GM10266 (cell line): Measurements from ENCODE around the gene ANKH.
A peak's percentile ranks its signal among the peaks of the same experiment; 100 is the strongest.

Experiments
- DNase-seq: peaks from one replicate; pipeline ENCODE4 v3.0.0; 2012; ENCODE audit errors: extremely low spot score
- TF ChIP-seq, protein P1 (sequence below): IDR thresholded peaks from 2 replicates; pipeline ENCODE4 v1.5.1; 2012; ENCODE audit warnings: mild to moderate bottlenecking, low read depth; ENCODE audit not compliant: control insufficient read depth, insufficient read depth; ENCODE audit errors: missing control alignments

Gene ANKH

GRCh38 chr5:14685757-14686156 is 185.8 kb downstream of the ANKH start:
- DNase-seq, result peak; percentile 49
- TF ChIP-seq, protein P1, sequence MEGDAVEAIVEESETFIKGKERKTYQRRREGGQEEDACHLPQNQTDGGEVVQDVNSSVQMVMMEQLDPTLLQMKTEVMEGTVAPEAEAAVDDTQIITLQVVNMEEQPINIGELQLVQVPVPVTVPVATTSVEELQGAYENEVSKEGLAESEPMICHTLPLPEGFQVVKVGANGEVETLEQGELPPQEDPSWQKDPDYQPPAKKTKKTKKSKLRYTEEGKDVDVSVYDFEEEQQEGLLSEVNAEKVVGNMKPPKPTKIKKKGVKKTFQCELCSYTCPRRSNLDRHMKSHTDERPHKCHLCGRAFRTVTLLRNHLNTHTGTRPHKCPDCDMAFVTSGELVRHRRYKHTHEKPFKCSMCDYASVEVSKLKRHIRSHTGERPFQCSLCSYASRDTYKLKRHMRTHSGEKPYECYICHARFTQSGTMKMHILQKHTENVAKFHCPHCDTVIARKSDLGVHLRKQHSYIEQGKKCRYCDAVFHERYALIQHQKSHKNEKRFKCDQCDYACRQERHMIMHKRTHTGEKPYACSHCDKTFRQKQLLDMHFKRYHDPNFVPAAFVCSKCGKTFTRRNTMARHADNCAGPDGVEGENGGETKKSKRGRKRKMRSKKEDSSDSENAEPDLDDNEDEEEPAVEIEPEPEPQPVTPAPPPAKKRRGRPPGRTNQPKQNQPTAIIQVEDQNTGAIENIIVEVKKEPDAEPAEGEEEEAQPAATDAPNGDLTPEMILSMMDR, result peak; percentile 71

- no peak for DNase-seq
- TF ChIP-seq, protein P1, result no peak
Measured at GRCh38 chr5:14684757-14685156, 186.8 kb downstream of the ANKH start.

DNA sequence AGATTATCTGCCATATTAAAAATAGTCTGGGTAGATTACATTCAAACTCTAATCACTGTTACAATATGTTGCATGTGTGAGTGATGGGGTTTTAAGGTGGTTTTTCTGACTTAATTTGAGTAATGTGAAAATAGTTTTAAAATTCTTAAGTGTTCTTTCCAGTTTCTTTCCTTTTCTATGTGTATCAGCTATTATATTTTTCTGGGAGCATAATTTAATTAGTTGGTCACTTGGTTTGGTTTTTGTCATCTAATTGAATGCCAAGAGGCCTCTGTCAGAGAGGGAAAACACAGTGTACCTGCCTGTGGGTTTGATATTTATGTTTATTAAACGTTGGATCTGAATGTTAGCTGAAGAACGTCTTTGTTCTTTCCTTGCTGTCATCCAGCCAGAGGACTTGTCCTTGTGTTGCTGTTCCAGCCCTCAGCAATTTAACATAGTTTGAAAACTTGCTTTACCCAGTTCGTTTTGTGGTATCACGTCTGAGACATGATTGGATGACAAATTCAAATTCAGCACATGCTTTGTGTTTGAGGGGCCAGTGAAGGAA is 187.6 kb downstream of the ANKH start:
- TF ChIP-seq, protein P1, result no peak
- no peak for DNase-seq

GRCh38 chr5:14681236-14681752 is 190.3 kb downstream of the ANKH start:
- TF ChIP-seq, protein P1, result no peak
- no peak for DNase-seq

GRCh38 chr5:14679595-14679994 is 192.0 kb downstream of the ANKH start:
- no peak for DNase-seq
- TF ChIP-seq, protein P1, result no peak

DNA sequence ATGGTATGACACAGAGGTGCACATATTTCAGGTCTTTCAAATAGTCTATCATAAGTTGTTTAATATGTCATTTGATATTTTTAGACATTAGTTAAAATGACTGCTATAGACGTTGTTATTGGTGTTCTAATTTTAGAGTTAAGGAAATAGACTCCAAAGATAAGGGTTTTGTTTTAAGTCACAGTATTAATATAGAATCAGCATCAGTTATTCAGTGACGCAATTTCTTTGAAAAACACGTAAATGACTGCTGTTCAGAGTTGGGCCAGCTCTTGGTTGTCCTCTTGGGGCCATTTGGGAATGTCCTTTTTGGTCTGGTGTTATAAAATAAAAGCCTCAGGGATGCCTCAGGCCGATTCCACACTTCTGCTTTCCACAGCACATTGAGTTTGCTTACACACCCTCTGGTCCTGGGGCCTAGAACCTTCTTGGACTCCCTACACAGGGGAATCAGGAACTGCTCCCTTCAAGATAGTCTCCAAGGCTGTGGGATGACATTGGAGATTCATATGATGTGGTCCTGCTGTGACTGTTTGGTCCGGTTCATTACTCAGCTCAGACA is 192.7 kb downstream of the ANKH start:
- peak; percentile 27 for DNase-seq
- TF ChIP-seq, protein P1, result no peak

DNA sequence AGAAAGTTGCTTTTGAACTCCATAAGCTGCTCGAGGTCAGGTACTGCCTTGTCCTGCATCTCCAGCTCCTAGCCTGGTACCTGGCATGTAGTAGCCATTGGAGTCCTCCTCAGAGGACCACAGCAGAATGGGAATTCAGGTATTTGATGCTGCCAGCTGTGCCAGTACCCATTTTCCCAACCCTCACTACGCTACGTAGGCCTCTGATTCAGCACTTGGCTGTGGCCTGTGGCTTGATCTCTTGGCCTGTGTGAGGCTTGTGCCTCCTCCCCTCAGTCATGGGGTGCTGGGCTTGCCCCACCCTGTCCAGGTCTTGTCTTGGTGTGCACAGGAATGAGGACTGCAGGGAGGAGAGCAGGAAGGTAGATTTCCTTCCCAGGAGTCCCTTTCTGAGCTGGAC is 195.3 kb downstream of the ANKH start:
- TF ChIP-seq, protein P1, result no peak
- DNase-seq, result no peak
